Hematopoietic multipotent progenitor cell treated with erythropoietin and hydrocortisone succinate and interleukin-3 and kit ligand, for 17 days (in vitro differentiated cells): ENCODE data around the gene CFL1.
"Not testable (repeated sequence)": the region's sequence is repeated elsewhere in the genome, so short reads cannot be mapped to it uniquely, and the experiment has no call there.

ENCODE experiments used
- DNase-seq: peaks from one replicate; pipeline ENCODE4 v3.0.0-alpha.2; 2015; ENCODE audit warnings: low spot score

Gene CFL1

GRCh38 chr11:65857853-65858680, at the start of gene CFL1:
Gene CFL1, minus strand, starts transcription at chr11:65858180. Its CDS starts 81 bp downstream, at chr11:65858099.
- peak; percentile 87 for DNase-seq

- peak; percentile 78 for DNase-seq
Observed at GRCh38 chr11:65906602-65907001, 48.6 kb upstream of the CFL1 start.

GRCh38 chr11:65903715-65904114, 45.7 kb upstream of the CFL1 start:
- no peak for DNase-seq

- DNase-seq: no peak
Observed at GRCh38 chr11:65903068-65903481, 45.1 kb upstream of the CFL1 start.

GRCh38 chr11:65900899-65901180, 42.9 kb upstream of the CFL1 start:
- DNase-seq: no peak

GRCh38 chr11:65900125-65900898, 42.3 kb upstream of the CFL1 start, which contains the start of gene FOSL1:
Gene FOSL1, minus strand, starts transcription at chr11:65900388. Its CDS starts 49 bp downstream, at chr11:65900339.
- DNase-seq: peak; percentile 96

- DNase-seq: peak; percentile 90
Observed at GRCh38 chr11:65899356-65900124, 41.6 kb upstream of the CFL1 start.

- no peak for DNase-seq
Observed at GRCh38 chr11:65898656-65899355, 40.8 kb upstream of the CFL1 start.

- no peak for DNase-seq
Observed at GRCh38 chr11:65897020-65897471, 39.1 kb upstream of the CFL1 start.

GRCh38 chr11:65896034-65896999, 38.3 kb upstream of the CFL1 start:
- DNase-seq: no peak

- DNase-seq: no peak
Observed at GRCh38 chr11:65895482-65895981, 37.6 kb upstream of the CFL1 start.

- DNase-seq: no peak
Observed at GRCh38 chr11:65894034-65894591, 36.1 kb upstream of the CFL1 start.

- DNase-seq: no peak
Observed at GRCh38 chr11:65892661-65893317, 34.8 kb upstream of the CFL1 start.

GRCh38 chr11:65892137-65892540, 34.2 kb upstream of the CFL1 start:
- DNase-seq: not testable (repeated sequence)

GRCh38 chr11:65891219-65892136, 33.5 kb upstream of the CFL1 start:
- no peak for DNase-seq

- peak; percentile 97 for DNase-seq
Observed at GRCh38 chr11:65890324-65891218, 32.6 kb upstream of the CFL1 start, which contains the start of gene CCDC85B. Gene CCDC85B, plus strand, starts transcription at chr11:65890673. Its CDS starts 111 bp downstream, at chr11:65890784.

GRCh38 chr11:65888163-65888814, 30.3 kb upstream of the CFL1 start, which contains the start of gene FIBP:
Gene FIBP, minus strand, starts transcription at chr11:65888471. Its CDS starts 53 bp downstream, at chr11:65888418.
- peak; percentile 95 for DNase-seq
